Transverse colon (tissue), 3 donors: Measurements from ENCODE around the gene HYAL3.

ENCODE experiments used
- POLR2A ChIP-seq: fragments of 450-650 bp; IDR thresholded peaks from one replicate; pipeline ENCODE4 v1.6.1; 2016; ENCODE audit warnings: antibody characterized with exemption, mild to moderate bottlenecking, moderate library complexity
- TF ChIP-seq, protein P1 (sequence below), 5 experiments: fragments of 200-600 bp in 3 of 5; fragments of 450-650 bp in 2 of 5; sonication (generic) in 3 of 5; IDR thresholded peaks; 1 replicate in 2 of 5; 2 replicates in 3 of 5; pipeline ENCODE4 v1.5.1; 2016 to 2017; ENCODE audit warnings: antibody characterized with exemption in 5 of 5, inconsistent platforms in 3 of 5, mild to moderate bottlenecking in 2 of 5, moderate library complexity in 1 of 5

DNA sequence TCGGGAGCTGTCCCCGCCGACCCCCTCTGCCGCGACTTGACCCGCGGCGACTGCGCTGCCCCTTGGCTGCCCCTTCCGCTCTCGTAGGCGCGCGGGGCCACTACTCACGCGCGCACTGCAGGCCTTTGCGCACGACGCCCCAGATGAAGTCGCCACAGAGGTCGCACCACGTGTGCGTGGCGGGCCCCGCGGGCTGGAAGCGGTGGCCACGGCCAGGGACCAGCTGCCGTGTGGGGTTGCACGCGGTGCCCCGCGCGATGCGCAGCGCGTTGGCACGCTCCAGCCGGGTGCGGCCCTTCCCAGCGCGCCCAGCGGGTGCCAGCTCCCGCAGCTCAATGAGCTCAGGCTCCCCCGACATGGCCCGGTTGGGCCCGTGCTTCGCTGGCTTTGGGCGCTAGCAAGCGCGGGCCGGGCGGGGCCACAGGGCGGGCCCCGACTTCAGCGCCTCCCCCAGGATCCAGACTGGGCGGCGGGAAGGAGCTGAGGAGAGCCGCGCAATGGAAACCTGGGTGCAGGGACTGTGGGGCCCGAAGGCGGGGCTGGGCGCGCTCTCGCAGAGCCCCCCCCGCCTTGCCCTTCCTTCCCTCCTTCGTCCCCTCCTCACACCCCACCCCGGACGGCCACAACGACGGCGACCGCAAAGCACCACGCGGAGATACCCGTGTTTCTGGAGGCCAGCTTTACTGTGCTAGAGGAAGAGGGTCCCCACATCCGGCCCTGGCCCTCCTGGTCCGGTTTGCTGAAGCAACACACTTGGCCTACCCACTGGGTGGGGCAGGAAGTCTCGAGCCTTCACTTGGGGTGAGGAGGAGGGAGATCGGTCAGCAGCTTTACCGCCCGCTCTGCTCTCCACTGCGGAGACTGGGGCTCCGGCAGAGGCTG lies 41.5 kb upstream of the HYAL3 start, which contains the start of gene RASSF1:
- TF ChIP-seq, protein P1, sequence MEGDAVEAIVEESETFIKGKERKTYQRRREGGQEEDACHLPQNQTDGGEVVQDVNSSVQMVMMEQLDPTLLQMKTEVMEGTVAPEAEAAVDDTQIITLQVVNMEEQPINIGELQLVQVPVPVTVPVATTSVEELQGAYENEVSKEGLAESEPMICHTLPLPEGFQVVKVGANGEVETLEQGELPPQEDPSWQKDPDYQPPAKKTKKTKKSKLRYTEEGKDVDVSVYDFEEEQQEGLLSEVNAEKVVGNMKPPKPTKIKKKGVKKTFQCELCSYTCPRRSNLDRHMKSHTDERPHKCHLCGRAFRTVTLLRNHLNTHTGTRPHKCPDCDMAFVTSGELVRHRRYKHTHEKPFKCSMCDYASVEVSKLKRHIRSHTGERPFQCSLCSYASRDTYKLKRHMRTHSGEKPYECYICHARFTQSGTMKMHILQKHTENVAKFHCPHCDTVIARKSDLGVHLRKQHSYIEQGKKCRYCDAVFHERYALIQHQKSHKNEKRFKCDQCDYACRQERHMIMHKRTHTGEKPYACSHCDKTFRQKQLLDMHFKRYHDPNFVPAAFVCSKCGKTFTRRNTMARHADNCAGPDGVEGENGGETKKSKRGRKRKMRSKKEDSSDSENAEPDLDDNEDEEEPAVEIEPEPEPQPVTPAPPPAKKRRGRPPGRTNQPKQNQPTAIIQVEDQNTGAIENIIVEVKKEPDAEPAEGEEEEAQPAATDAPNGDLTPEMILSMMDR (IDR thresholded peaks at IDR 0.05): no peak
- peak; percentile 51 for TF ChIP-seq POLR2A
